HG02571 (cell line): ENCODE measurements around the gene TMEM181.
A peak's percentile ranks its signal among the peaks of the same experiment; 100 is the strongest.
"Not testable (repeated sequence)": the region's sequence is repeated elsewhere in the genome, so short reads cannot be mapped to it uniquely, and the experiment has no call there.

Experiments used
- ATAC-seq: cut with Tn5 transposase; IDR thresholded peaks from one replicate; pipeline ENCODE4 v1.9.1; 2021; ENCODE audit warnings: mild to moderate bottlenecking, moderate library complexity; ENCODE audit not compliant: unreplicated experiment

TMEM181 gene

DNA sequence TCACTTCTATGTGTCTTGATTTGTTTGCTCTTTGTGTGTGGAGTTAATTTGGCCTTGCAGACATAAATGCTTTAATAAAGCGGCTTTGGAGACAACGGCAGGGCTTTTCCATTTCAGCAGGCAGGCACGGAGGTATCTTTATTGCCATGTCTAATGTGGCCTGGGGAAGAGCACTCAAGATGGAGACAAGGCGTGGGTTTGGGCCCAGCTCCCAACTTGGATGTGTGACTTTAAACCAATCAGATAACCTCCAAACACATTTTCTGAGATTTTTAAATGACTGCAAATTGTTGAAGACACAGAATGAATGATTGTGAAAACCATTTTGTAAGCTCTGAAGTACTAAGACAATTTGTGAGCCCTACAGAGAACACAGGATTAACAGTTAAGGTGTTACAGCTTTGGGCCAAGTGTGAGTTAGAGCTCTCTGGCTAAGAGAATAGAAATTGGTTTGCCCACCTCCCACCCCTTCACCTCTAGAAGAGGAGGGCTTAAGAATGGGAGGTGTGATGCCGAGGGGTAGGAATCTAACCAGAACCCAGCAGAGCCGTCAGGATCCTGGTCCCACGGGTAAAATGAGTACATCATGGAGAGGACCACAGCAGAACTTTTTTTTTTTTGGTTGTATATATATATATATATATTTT is 75.7 kb downstream of the TMEM181 start:
- ATAC-seq = no peak

DNA sequence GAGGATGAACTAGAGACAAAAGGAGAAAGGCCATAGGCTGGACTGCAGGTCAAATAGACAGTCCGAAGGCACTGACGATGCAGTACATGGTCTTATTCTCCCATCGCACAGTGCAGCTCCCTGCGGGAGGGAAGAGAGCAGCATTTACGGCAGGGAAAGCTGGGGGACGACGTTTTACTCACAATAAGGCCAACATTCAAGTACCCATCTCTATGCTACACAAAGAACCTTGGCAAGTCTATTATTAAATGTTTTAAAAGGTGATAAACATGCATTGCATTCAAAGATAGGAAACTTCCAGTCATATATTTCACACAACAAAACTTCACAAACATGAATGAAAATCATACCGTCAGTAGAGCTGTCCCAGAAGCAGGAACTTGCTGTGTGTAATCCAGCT is 76.9 kb downstream of the TMEM181 start:
- no peak for ATAC-seq

DNA sequence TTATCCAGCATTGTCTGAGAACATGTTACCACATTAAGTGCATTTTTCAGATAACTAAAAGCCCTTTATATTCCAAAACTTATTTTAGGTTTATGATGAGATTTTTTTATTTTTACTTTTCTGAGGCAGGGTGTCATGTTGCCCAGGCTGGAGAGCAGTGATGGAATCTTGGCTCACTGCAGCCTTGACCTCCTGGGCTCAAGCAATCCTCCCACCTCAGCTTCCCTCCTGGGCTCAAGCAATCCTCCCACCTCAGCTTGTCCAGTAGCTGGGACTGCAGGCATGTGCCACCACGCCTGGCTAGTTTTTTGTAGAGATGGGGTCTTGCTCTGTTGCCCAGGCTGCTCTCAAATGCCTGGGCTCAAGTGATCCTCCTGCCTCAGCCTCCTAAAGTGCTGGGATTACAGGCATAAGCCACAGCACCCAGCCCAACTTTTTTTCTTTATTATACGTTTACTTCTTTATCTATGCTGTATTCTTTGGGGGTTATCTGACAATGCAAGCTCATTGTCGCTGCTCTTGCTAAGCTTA is 78.5 kb downstream of the TMEM181 start:
- ATAC-seq = no peak

DNA sequence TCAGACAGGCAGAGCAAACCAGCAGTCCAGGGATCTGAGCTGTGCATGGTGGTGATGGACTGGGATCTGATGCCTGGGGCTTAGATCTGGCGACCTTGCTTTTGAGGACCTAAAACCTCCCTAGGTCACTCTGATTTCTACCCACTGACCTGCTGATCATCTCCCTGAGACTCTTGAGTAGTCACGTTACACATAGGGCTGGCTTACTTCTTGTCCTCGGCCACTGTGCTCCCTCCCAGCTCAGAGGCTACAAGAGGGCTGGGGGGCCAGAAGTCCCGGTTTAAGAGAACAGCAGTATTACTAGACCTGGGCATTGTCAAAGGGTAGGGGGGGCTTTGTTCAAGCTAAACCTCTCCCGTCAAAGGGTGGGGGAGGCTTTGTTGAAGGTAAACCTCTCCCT is 79.2 kb downstream of the TMEM181 start:
- ATAC-seq = no peak

DNA sequence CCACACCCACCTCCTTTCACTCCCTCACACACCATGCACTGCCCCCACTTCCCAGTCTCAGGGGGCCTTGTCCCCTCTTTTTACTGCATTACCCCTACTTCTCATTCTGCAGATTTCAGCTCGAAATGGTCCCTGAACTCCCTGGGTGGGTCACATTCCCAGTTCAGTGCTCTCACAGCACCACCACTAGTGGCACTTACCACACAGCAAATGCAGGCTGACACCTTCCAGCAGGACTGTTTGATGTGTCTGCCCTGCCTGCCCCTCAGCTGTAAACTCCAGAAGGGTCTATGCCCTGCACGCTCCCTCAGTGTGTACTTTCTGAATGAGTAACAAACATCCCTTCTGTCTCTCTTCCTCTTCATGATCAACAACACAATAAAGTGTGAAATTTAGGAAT is 80.6 kb downstream of the TMEM181 start:
- ATAC-seq = no peak

DNA sequence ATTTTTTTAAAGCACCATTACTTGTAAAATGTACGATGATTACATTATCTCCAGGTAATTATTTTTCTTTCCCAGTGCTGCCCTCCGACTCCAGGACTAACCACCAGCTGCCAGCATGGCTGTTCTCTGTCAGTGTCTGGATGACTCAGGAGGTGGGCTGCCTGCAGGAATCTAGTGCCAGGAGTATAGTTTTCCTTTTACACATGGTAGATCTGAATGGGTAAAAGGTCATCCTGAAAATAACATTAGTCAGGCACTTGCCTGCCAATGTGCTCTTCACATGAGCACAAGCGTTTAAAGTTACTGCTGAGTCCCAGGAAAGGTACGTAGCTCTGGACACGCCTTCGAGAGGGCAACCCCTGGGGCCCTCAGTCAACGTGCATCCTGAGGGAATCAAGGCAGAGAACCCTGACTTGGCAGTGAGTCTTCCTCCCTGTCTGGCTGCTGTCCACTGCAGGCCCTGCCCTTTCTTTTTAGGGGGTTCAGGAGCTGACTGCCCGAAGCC is 82.3 kb downstream of the TMEM181 start:
- no peak for ATAC-seq

DNA sequence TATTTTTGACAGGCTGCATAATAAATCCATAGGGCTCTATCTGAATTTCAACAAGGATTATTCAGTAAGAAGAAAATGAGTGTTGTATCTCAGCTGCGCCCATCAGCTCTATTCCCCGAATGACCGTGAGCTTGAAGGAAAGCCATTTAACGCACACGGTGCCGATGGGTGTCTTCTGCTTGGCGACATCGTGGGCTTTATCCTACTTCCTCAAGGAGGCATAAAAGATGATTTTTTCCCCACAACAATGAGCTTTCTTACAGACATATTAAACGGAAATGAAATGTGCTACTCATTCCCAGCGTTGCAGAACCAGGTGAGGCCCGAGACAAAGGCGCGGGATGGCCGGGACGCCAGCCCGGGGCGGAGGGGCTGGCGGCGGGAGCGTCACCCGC is 83.9 kb downstream of the TMEM181 start:
- no peak for ATAC-seq

DNA sequence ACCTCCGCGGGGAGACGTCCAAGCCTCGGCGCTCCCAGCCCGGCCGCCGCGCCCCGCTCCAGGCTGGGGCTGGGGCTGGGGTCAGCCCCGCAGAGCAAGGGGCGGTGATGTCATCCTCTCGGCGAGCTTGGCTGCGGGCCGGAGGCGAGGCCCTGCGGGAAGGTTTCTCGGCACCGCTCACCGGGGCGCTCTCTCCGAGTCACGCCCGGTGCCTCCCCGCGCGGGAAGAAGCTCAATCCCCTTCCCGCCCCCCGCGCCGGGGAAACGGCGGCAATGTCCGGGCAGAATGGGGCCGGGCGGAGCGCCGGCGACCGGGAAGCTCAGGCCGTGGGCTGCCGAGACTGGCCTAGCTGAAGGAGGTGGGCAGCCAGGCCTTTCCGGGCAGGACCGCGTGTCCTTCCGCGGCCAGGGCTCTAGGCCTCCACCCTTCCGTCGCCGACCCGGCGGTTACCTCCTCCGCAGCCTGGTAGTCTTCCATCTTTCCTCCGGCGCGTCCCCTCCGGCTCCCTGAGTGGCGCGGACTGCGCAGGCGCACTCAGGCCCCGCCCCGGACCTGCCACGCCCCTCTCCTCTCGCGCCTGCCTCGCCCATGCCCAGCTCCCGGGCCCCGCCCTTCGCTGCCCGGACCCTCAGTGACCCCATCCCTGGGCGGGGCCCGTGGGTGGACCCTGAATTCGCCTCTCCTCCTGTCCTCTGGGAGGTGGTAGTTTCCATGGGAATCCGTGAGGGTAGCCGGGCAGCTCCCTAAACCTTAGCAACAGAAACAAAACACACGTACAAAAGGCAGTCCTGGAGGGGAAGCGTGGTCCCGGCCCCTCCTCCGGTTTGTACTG is 84.6 kb downstream of the TMEM181 start, which contains the start of gene DYNLT1:
TSS of gene DYNLT1 (minus strand) at position 513 of the 833 bp plus-strand sequence. CDS start at position 478, 35 bp downstream.
- peak; percentile 57 for ATAC-seq

DNA sequence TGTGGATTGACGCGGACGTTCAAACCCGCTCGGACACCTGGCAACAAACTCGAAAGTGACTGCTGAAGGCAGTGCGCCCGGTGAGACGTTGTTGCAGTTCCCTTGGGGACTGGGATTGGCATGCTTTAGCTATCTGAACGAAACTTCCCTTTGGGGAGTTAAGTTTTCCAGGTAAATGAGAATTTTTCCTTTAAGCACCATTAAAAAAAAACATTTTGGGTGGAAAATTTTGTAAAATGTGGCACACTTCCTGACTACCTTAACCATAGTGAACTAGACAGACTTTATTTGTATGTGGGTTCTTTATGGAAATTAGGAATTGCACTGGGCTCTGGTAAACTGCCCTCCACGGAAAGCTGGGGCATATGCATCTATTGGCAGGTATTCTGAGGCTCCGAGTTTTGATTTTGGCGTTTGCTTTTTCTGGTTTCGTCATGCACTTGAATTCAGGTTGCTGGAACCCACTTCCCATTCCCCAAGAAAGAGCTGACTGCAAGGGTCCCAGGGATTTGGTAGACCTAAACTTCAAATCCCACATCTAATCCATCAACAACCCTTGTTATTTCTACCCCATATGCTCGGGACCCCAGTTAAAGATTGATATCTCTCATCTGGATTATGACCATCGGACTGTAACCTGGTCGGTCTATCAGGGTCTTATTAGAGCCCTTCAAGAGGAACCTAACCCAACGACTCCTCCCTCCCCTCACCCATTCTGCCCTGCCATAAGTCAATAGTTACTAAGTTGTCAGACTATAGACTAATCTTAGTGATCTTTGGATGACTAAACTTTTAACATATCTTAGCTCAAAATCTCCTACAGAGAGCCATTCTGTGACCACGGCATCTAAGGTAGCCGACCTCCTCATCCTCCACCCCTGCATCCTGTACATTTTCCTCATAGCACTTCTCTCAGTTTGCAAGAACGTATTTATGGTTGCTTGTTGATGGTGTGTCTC is 85.5 kb downstream of the TMEM181 start:
- no peak for ATAC-seq

DNA sequence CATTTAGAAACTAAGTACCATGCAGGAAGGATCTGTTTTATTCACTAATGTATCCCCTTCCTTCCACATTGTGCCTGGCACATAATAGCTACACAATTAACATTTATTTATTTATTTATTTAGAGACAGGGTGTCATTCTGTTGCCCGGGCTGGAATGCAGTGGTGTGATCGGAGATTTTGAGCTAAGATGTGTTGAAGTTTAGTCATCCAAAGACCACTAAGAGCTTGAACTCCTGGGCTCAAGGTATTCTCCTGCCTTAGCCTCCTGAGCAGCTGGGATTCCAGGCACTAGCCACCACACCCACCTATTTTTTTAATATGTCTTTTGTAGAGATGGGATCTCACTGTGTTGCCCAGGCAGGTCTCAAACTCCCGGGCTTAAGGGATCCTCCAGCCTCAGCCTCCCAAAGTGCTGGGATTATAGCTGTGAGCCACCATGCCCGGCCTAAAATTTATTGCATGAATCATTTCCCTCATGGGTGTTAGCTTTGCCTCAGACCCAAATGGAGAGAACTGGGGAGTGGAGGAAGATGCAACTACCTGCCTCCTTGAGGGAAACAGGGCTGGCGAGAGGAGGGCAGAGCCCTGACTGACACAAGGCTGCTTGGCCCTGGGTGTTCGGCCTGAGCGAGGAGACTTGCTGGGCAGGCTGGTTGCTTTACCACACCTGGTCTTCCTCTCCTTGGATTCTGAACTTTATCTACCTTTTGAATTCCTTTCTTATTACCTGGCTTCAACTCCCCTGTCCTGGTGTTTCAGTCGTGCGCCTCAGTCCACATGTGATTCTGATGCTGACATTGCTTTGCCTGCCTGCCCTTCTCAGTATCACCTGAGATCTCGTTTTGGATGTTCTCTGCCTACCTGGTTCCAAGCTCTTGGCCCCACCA is 86.4 kb downstream of the TMEM181 start:
- no peak for ATAC-seq

DNA sequence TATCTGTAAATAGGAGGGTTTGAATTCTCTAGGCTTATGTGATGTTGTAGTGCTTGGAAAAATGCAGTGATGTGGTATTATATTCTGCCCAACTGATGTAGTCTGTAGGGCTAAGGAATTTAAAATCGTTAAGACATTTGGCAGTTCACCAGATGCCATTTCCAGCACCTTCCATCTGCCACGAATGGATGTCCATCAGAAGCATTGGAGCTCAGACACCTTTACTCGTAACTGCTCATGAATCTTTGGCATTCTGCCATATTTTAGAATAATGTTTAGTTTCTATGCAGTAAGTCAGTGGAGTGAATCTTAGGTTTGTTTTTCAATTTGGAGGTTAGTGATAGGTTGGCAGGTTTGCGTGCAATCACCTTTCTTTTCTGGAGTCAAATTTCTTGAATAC is 87.6 kb downstream of the TMEM181 start:
- ATAC-seq = no peak

DNA sequence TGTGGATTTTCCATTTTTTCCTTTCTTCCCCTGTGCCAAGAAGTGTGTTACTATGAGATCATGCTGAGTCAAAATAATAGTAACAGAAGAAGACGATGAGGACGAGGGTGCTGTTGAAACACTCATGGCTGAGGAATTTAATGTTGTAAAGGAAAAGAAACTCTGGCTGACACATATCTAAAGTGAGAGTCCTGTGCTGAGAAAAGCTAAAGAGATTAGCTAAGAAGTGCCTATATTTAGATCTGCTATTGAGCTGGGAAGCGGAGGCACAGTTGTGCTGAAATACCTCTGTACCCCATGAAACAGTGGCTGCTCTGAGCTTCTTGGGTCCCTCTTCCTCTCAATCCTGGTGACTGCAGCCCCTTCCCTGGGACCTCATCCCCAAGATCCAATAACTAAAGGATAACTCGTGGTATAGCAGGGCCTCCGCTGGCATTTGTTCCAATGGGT is 88.8 kb downstream of the TMEM181 start:
- ATAC-seq = peak; percentile 26

DNA sequence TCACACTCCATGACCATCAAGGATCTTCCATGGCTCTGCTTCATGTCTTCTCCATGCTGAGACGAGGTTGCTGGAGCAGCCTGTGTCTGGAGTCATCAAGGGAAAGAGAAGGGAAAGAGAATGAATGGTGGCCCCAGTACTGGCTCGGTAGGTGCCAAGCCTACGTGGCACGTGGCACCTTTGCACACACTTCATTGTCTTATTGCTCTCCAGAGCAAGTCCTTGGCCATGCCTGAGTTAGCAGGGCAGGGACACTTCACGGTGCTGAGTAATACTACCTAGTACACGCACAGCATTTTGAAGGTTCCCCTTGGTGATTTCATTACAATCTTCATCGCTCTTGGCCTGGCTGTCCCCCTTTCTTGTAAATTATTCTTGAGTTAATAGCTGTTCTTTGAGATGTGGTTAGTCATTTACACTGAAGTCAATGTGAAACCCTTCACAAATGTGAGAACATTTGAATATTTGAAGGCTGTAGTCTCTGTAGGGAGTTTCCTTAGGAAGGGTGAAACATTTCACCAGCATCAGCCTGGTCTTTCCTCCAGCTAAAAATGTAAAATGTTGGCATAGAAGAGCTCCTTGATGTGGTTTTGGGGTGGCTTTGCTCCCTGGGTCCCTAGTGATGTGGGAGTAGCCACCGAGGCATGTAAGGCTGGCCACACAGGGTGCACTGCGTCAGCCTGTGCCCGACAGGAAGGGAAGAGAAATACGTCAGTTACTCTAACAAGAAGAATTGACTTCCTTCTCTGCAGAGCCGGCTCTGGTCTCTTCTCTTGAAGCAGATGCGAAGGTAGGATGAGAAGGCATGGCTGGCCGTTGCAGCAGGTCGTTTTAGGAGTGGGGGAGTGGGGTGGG is 89.6 kb downstream of the TMEM181 start, which contains the start of gene SYTL3:
TSS of gene SYTL3 (plus strand) at position 766 of the 855 bp plus-strand sequence. CDS start 13,215 bp downstream, outside the sequence.
- peak; percentile 58 for ATAC-seq

DNA sequence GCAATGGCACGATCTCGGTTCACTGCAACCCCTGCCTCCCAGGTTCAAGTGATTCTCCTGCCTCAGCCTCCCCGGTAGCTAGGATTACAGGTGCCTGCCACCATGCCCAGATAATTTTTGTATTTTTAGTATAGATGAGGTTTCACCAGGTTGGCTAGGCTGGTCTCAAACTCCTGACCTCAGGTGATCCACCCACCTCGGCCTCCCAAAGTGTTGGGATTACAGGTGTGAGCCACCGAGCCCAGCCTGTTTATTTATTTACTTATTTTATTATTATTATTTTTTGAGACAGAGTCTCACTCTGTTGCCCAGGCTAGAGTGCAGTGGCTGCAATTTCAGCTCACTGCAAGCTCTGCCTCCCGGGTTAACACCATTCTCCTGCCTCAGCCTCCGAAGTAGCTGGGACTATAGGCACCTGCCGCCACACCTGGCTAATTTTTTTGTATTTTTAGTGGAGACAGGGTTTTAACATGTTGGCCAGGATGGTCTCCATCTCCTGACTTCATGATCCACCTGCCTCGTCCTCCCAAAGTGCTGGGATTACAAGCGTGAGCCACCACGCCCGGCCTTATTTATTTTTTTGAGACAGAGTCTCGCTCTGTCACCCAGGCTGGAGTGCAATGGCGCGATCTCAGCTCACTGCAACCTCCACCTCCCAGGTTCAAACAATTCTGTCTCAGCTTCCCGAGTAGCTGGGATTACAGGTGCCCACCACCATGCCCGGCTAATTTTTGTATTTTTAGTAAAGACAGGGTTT is 92.3 kb downstream of the TMEM181 start:
- not testable (repeated sequence) for ATAC-seq

DNA sequence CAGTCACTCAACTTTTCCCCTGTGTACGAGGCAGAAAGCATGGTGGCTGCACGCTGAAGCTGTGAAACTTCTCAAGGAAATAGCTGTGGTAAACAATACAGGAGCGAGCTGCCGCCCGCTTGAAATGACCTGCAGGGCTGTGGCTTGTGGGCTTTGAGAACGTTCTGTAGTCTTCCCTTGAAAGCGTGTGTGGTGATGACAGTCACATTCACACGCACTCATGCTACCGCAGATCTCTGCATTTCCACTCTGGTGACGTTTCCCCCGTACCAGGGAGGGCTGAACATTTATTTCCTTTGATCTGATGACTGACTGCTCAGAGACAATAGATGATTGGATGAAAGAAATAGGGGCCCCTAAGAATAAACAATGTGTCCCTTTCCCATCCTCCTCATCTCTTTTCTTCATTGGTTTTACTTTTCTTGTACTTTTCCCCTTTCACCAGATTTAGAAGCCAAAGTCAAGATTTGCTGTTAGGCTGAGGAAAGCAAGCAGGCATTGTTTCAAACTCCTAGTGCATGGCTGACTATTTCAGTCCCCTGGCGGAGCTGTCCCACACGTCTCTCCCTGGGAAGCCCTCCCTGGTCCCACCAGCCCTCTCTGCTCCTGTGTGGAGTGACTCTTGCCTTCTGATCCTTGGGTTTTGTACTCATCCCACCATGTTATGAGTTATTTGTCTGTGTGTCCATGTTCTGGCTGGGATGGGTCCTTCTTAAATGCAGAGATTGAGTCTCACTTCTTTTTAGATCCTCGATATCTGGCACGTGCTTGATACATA is 93.9 kb downstream of the TMEM181 start:
- peak; percentile 35 for ATAC-seq

DNA sequence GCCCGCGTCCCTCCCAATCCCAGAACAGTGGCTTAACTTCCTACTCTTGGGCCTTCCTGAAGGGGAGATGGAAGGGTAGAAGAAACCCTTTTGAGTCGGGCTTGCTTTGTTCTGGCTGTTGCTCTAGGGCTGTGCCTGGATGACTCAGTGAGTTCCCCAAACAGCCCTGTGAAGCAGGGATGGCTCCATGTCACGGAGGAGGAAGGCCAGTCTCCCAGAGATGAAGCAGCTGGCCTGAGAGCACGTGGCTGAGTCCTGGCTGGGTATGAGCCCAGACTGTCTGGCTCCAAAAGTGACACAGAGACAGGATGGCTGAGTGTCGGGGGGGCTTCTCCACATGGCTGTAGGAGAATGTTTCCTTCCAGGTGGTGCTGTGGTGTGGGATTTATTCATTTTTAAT is 94.6 kb downstream of the TMEM181 start:
- ATAC-seq = no peak

DNA sequence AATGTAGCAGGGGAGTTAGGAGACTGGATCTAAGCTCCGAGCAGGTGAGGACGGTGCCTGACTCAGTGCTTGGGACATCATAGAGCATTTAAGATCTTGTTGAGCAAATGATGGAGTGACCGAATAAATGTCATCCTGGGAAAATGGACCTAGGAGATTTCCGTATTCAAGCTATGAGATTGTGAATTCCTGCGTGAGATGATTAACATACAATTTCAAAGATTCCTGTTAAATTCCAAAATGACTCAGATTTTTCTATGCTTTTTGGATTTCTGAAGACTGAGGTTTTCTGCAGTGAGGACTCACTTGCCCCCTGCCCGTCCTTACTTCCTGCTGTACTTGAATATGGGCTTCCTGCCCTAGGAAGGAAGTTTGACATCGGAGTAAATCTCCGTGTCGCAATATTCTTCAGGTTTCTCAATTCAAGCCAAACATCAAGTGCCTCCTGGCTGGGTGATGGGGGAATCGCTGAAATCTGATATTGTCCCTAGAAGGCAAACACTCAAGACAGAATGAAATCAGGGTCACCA is 95.1 kb downstream of the TMEM181 start:
- no peak for ATAC-seq
